Activated T-cell treated with anti-CD3 and anti-CD28 coated beads, Interleukin-2, amount 50 U/mL, for 48 hours (primary cell): ENCODE results near the gene SPATA16.
"Not testable (repeated sequence)": the region's sequence is repeated elsewhere in the genome, so short reads cannot be mapped to it uniquely, and the experiment has no call there.

Source experiments
- DNase-seq, 2 experiments: peaks; one replicate each; pipeline ENCODE4 v3.0.0-alpha.2; 2020

SPATA16 gene

GRCh38 chr3:173058229-173058628 is 82.8 kb downstream of the SPATA16 start:
- no peak for DNase-seq

DNA sequence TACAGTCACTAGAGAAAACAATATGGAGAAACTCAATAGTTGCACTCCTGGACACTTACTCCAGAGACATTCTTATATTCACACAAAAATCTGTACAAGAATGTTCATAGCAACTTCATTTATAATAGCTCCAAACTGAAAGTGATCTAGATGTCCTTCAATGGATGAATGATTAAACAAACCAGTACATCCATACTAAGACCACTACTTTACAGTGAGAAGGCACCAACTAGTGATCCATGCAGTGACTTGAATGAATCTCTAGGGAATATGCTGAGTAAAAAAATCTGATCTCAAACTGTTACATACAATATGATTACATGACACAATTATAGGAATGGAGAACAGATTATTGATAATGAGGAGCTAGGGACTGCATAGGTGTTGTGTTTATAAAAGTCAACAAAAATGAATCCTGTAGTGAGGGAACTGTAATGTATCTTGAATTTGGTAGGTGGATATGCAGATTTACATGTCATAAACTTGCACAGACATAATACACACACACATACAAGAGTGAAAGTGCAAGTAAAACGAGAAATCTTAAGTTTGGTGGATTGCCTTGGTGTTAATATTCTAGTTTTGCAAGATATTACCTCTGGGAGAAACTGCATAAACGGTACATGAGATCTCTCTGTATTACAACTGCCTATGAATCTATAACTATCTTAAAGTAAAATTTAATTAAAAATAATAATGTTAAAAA is 85.7 kb downstream of the SPATA16 start:
- DNase-seq, result no peak

DNA sequence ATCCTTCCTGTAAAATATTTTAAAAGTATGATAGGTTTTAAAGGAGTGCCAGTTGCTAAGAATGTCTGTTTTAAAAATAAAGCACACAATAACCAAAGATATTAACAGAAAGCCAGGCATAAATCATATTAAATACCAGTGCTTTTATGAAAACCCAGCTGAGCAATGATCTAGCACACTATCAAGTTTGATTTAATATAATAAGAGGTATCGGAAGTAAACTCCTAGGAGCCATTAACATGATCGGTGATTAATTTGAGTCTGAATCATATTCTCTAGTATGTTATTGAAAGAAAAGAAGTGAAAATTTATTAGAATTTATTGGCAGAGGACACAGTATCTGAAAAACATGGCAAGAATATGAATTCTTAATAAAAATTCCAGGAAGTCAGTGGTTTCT is 91.7 kb downstream of the SPATA16 start:
- DNase-seq, result no peak

DNA sequence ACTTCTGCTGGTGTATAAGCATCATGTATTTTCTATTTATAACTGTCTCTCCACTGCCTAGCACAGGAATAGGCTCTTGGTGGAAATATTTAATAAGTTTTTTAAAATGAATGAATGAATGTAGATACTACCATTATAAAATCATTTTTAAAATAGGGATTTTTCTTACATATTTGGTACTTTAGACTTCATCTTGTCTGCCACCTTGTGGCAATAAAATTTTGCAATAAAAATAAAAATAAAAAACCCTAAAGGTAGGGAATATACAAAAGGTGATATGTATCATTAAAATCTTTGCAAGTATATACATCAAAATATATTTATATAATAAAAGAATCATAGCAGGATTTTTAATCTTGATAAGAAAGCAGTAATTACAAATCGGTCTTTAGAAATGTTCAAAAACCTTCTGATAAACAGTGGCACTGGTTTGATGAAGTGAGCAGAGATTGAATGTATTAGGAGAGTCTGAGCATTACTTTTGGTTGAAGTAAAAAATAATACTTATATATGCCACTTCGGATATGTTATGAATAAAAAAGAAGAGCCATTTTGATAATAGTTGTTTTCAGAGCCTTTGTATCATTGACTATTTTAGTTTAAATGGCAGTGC is 95.2 kb downstream of the SPATA16 start:
- no peak for DNase-seq

- DNase-seq, result no peak
Measured at GRCh38 chr3:173044998-173045397, 96.0 kb downstream of the SPATA16 start.

DNA sequence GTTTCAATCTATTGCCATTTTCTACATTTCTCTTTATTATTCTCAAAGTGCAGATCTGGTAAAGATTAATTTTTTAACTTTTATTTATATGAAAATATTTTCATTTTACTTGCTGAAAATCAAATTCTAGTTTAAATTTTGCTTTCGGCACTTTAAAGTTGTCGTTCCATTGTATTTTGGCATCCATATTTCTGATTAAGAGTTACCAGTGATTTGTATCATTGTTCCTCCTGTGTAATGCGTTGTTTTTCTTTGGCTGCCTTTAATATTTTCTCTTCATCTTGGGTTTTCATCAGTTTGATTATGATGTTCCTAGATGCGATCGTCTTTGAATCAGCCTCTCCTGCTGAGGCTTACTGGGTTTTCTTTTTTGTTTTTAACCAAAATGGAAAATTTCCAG is 97.3 kb downstream of the SPATA16 start:
- DNase-seq, result no peak

DNA sequence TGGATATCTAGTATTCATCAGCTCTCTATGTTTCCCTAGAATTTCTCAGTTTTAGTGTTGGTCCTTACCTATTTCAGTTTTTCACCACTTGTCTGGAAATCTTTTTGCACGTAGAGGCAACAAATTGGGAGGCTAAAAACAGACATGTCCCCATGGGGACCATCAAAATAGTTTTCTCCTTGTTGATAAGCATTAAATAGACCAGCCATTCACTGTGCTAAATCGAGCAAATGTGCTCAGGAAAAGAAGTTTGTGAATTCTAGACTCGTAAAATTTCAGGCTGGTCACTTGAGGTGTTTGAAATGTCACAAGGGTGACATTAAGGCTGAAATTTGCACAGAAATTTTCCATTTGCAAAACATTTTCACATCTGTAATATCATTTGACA is 102.6 kb downstream of the SPATA16 start:
- DNase-seq, result no peak

DNA sequence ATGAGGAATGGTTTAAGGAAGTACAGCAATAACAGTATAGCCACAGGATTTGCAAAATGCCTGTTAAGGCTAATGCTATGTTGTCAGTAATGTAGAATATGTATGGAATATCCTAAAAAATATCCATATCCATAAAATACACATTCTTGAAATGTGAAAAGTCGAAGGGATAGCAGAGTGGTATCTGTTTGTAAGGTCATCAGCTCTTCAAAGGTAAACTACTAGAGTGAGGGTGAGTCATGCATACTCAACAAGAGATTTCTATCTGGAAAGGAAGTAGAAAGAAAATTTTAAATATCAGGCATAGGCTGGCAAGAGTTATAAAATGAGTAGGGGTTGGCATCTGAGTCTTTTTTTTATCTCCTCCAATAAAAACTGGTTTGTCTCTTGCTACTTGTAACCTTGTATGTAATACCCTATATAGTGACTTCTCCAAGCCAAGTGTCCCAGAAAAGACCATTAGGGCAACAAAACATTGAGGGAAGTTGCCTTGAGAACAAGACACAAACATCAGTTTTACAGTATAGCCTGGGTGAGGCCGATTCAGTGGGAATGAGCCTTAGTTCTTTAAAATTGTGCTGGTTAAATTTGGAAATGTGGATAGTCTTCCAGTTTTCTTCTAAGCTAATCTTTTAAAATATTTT is 103.1 kb downstream of the SPATA16 start:
- DNase-seq, result no peak

- no peak for DNase-seq
Measured at GRCh38 chr3:173030273-173030672, 110.8 kb downstream of the SPATA16 start.

DNA sequence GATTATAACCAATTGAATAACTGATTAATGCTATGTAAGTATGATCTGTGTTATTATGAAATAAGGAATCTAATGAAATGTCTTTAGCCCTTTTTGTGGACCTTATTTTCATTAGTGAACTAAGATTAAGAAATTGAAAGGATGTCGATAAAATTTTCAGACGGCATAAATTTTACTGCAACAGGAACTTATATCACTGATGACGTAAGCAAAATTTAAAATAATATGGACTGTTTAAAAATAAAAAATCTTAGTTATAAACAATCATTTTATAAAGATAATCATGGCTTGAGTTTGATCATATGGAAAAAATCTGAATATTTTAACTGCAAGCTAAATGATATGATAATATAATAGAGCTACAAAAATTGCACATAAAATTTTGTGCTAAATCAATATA is 112.7 kb downstream of the SPATA16 start:
- DNase-seq, result no peak

DNA sequence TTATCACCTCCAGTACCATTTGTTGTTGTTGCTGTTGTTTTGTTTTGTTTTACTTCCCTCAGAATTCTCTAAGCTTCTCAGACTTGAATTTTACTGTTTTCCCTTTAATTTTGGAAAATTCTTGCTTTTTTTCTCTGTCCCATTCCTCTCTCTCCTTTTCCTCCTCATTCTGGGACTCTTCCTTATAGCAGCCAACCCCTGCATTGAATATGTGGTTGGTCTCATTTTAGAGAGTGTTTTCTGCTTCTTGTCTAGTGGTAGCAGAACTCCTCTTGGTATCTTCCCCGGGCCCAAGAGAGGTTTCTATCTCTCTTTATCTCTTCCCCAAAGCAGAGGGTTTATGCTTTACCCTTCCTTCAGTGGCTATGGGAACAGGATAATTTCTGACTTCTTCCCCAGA is 113.6 kb downstream of the SPATA16 start:
- no peak for DNase-seq

DNA sequence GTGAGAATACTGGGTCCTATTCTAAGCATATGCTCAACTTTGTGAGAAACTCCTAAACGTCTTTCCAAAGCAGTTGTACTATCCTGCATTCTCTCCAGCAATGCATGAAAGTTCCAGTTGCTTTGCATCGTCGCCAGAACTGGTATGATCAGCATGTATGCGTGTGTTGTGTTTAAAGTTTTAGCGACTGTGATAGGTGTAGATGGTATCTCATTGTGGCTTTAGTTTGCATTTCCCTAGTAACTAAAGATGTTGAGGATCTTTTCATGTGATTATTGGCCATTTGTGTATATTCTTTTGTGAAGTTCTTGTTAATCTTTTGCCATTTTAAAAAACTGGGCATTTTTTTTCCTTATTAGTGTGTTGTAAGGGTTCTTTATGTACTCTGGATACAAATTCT is 115.1 kb downstream of the SPATA16 start:
- no peak for DNase-seq

GRCh38 chr3:173021547-173022185 is 119.4 kb downstream of the SPATA16 start:
- DNase-seq, result no peak

- not testable (repeated sequence) for DNase-seq
Measured at GRCh38 chr3:173020128-173020527, 120.9 kb downstream of the SPATA16 start.

GRCh38 chr3:173019378-173019777 is 121.7 kb downstream of the SPATA16 start:
- no peak for DNase-seq

- DNase-seq, result no peak
Measured at GRCh38 chr3:173018758-173019157, 122.3 kb downstream of the SPATA16 start.

- DNase-seq, result no peak
Measured at GRCh38 chr3:173013219-173013832, 127.7 kb downstream of the SPATA16 start.

- no peak for DNase-seq
Measured at GRCh38 chr3:173009410-173009809, 131.6 kb downstream of the SPATA16 start.

DNA sequence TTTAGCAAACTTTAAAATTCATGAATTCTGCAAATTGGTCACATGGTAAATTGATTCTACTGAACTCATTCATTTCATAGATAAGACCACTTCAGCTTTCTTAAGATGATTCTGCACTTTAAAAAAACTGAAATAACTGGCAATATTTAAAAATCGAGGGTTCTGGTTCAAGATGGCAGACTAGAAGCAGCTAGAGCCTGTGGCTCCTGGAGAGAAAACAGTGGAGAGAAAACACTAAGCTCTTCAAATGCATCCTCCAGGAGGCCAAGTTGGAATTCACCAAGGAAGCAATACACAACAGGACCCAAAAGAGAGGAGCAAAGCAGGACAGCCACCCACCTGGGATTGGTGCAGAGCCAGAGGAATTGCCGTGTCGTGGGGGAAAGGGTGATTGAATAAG is 132.1 kb downstream of the SPATA16 start:
- no peak for DNase-seq

DNA sequence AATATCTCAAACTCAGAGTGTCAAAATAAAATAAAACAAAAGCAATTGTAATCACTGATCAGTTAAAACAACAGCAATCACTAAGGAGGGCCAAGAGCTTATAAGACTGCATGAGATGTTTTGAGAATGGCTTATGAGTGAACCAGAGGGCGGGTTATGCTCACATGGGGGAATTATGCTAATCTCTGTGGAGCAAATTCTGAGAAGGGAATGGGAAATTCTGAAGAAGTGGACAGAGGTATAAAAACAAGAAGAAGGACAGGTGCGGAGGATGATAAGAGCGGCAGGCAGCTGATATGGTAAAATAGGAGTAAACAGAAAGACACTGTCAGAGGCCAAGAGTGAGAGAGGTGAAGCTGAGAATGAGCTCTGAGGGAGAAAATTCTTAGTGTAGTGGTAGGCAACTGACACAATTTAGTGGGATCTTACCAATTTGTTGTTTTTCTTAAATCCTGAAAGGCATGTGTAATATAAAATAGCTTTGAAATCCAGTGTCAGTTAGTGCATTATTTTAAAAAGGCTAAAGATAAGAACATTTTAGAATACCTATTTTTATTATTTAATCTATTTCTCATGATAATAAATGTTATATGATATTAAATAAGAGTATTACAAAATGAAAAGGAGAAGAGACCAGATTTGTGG is 133.8 kb downstream of the SPATA16 start:
- no peak for DNase-seq

DNA sequence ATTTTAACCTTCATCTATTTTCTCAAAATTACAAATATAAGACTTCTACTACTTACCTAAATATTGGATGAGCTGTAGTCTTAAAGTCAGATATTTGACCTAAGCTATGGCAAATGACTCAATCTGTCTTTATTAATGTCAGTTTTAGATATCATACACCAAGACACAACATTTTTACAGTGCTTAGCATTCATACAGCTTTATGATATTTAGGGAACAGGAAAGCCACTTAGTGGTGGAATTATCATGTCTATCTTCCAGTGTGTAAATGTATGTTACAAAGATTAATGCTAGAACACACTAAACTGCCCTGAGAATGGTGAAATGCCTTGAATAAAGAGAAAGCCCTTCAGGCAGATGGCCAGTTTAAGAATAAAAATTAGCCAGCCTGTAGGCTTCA is 135.0 kb downstream of the SPATA16 start:
- DNase-seq, result no peak

DNA sequence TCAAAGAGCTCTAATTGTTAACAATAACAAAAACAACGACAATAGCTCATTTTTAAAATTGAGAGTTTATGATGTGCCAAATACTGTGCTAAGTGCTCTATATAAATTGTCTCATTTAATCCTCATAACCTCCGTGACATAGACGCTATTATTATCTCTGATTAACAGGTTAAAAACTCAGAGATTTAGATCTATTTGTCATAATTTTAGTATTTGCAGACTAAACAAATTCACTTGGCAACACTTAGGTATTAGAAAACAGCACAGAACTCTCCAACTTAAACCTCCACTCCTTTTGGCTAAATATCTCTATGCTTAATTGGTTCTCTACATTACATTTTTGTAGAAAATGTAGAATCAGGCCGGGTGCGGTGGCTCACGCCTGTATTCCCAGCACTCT is 136.4 kb downstream of the SPATA16 start:
- no peak for DNase-seq

DNA sequence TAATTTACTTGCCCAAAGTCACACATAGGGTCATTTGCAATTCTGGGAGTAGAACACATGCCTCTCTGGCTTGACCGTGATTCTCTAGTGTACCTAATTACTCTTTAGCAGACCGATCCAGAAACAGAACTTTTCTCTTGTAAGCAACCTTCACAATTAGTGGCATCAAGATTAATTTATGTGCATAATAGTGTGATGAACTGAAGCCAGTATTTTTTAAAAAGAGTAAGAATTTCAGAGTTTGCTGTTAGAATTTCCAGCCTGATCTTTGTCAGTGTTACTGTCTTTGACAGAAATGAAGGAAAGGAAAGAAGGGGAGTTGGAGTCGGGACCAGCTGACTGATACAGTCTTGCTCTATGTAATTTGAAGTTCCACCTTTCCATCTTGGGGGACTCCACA is 137.1 kb downstream of the SPATA16 start:
- no peak for DNase-seq
